SK-N-SH (cell line): ENCODE measurements around the gene CCDC30. TPM values are rescaled to one million over a fixed set of nuclear protein-coding genes. Genes with fewer than 3 reads are reported as not detected.

Experiments
- CTCF ChIA-PET: fragments of 300-600, 350-600 bp; formaldehyde crosslinking; extraction: SDS; loops from one replicate; lab custom pipeline; 2021; lab: Yijun Ruan, JAX
- POLR2A ChIA-PET: fragments of 350-600 bp; sonication (Branson Sonifier 250); formaldehyde crosslinking; extraction: SDS; loops from one replicate; lab custom pipeline; 2020; ENCODE audit warnings: antibody characterized with exemption, inconsistent platforms; lab: Yijun Ruan, JAX
- DNase-seq: peaks from one replicate; pipeline ENCODE4 v3.0.0; 2012
- H2AFZ ChIP-seq: fragments of 200-600 bp; sonication (generic); 2 replicates; pipeline ENCODE4 v1.8.1; 2016; ENCODE audit warnings: antibody characterized with exemption, mild to moderate bottlenecking, low read depth
- H3F3A ChIP-seq: fragments of 200-600 bp; sonication (generic); replicated peaks from 2 replicates; pipeline ENCODE3; 2016; ENCODE audit warnings: antibody characterized with exemption, mild to moderate bottlenecking; ENCODE audit not compliant: insufficient read depth
- H3K27ac ChIP-seq, 2 experiments: fragments of 200-500 bp in 1 of 2; fragments of 200-600 bp in 1 of 2; sonication (Bioruptor generic) in 1 of 2; sonication (generic), shearing (Covaris generic) in 1 of 2; 2 replicates each; pipeline versions ENCODE4 v1.5.1 to v1.6.1; 2014 to 2016; ENCODE audit warnings: low read depth in 2 of 2, inconsistent platforms in 1 of 2, low read length in 1 of 2, mild to moderate bottlenecking in 1 of 2, mixed read lengths in 1 of 2
- H3K27me3 ChIP-seq: fragments of 200-600 bp; sonication (generic), shearing (Covaris generic); 2 replicates; pipeline ENCODE4 v1.6.1; 2016; ENCODE audit warnings: mixed run types; ENCODE audit not compliant: insufficient read depth
- H3K36me3 ChIP-seq, 2 experiments: fragments of 200-500 bp in 1 of 2; fragments of 200-600 bp in 1 of 2; sonication (Bioruptor generic) in 1 of 2; sonication (generic) in 1 of 2; replicated peaks in 1 of 2; 2 replicates each; pipeline versions ENCODE3 to v1.5.1; 2014 to 2016; ENCODE audit warnings: low read length in 1 of 2, mild to moderate bottlenecking in 1 of 2; ENCODE audit not compliant: insufficient read depth in 2 of 2, control insufficient read depth in 1 of 2
- H3K4me1 ChIP-seq, 2 experiments: fragments of 200-500 bp in 1 of 2; fragments of 200-600 bp in 1 of 2; sonication (Bioruptor generic) in 1 of 2; sonication (generic), shearing (Covaris generic) in 1 of 2; 2 replicates each; pipeline versions ENCODE4 v1.5.1 to v1.6.1; 2014 to 2016; ENCODE audit warnings: low read depth in 1 of 2, low read length in 1 of 2, mixed run types in 1 of 2; ENCODE audit not compliant: insufficient read depth in 2 of 2, control insufficient read depth in 1 of 2
- H3K4me2 ChIP-seq: fragments of 200-600 bp; sonication (generic), shearing (Covaris generic); 2 replicates; pipeline ENCODE4 v1.6.1; 2017; ENCODE audit warnings: mixed run types
- H3K4me3 ChIP-seq, 2 experiments: fragments of 200-500 bp in 1 of 2; fragments of 200-600 bp in 1 of 2; sonication (Bioruptor generic) in 1 of 2; sonication (generic), shearing (Covaris generic) in 1 of 2; 2 replicates each; pipeline versions ENCODE4 v1.5.1 to v1.8.1; 2014 to 2016; ENCODE audit warnings: low read depth in 2 of 2, inconsistent platforms in 1 of 2, low read length in 1 of 2, mild to moderate bottlenecking in 1 of 2, mixed read lengths in 1 of 2, moderate library complexity in 1 of 2
- H3K79me2 ChIP-seq: fragments of 200-600 bp; sonication (generic); 2 replicates; pipeline ENCODE4 v1.8.1; 2017; ENCODE audit warnings: mild to moderate bottlenecking; ENCODE audit not compliant: insufficient read depth
- H3K9ac ChIP-seq: fragments of 200-600 bp; sonication (generic); 2 replicates; pipeline ENCODE4 v1.6.1; 2017; ENCODE audit warnings: mixed run types
- H3K9me2 ChIP-seq: fragments of 200-600 bp; sonication (generic); 2 replicates; pipeline ENCODE4 v1.6.1; 2017; ENCODE audit warnings: mixed run types
- H3K9me3 ChIP-seq: fragments of 200-600 bp; sonication (generic); 2 replicates; pipeline ENCODE4 v1.6.1; 2017; ENCODE audit warnings: mixed run types, mild to moderate bottlenecking, moderate library complexity
- H4K20me1 ChIP-seq: fragments of 200-600 bp; sonication (generic); 2 replicates; pipeline ENCODE4 v1.6.1; 2017; ENCODE audit warnings: mild to moderate bottlenecking, mixed run types; ENCODE audit not compliant: insufficient read depth
- CHD2 ChIP-seq: fragments of 150-350 bp; IDR thresholded peaks from 2 replicates; pipeline ENCODE4 v1.6.1; 2018; ENCODE audit warnings: low read length; ENCODE audit not compliant: partially characterized antibody
- CTCF ChIP-seq: fragments of 200-600 bp; sonication (generic); IDR thresholded peaks from 2 replicates; pipeline ENCODE4 v1.6.1; 2017; ENCODE audit warnings: antibody characterized with exemption, mild to moderate bottlenecking, moderate library complexity
- ELF1 ChIP-seq: IDR thresholded peaks from 2 replicates; pipeline ENCODE4 v1.4.0; 2012
- FOSL2 ChIP-seq: IDR thresholded peaks from 2 replicates; pipeline ENCODE4 v1.4.0; 2012; ENCODE audit warnings: low read depth, mild to moderate bottlenecking, moderate library complexity, borderline replicate concordance
- GATA2 ChIP-seq: sonication (generic); formaldehyde crosslinking; IDR thresholded peaks from 2 replicates; pipeline ENCODE4 v1.5.0; 2020; ENCODE audit warnings: mild to moderate bottlenecking, missing genetic modification reagents
- PBX3 ChIP-seq: IDR thresholded peaks from 2 replicates; pipeline ENCODE4; 2012
- POLR2AphosphoS5 ChIP-seq: IDR thresholded peaks from 2 replicates; pipeline ENCODE4 v1.6.1; 2012; ENCODE audit warnings: low read depth, low read length
- RXRA ChIP-seq: IDR thresholded peaks from 2 replicates; pipeline ENCODE4 v1.4.0; 2012; ENCODE audit warnings: low read depth, mild to moderate bottlenecking, borderline replicate concordance
- TAF1 ChIP-seq: IDR thresholded peaks from 2 replicates; pipeline ENCODE4 v1.6.1; 2012; ENCODE audit warnings: low read depth, mild to moderate bottlenecking, low read length, moderate library complexity, borderline replicate concordance
- ZBTB33 ChIP-seq: IDR thresholded peaks from 2 replicates; pipeline ENCODE4 v1.4.0; 2012; ENCODE audit warnings: low read depth, borderline replicate concordance
- WGBS: methylation state at CpG from one replicate; pipeline ENCODE4 v1.1.6; 2017; ENCODE audit warnings: low lambda C conversion rate; 5-methylcytosine and 5-hydroxymethylcytosine counted together
- polyA plus RNA-seq, 3 experiments: library from polyadenylated mRNA; depleted of rRNA; stranded (reverse); fragments of >200 nt; gene quantifications; 2 replicates each; pipeline ENCODE4 v1.2.3, GENCODE V29; 2012

The CCDC30 gene
- polyA plus RNA-seq, 1 of the 3 experiments (the other 2 are of a cell fraction): 0.94 TPM

GRCh38 chr1:42466030-42466429 is 2.9 kb downstream of the CCDC30 start:
- TF ChIP-seq RXRA (no peak), FOSL2 (no peak), ELF1 (no peak), CHD2 (no peak), CTCF (no peak)
- CTCF ChIA-PET: no interaction called here
- no peak overlapping the region for H3K4me2 ChIP-seq
- peaks cover 6 to 8% of the 10 kb centered on the region in 2 experiments; a peak in 2 of 4 replicates for H3K4me1 ChIP-seq
- peaks cover 0 to 3% of the 10 kb centered on the region in 2 experiments for H3K36me3 ChIP-seq
- H3K9me3 ChIP-seq: no peaks in the 10 kb centered on the region
- peaks cover 11% of the 10 kb centered on the region for H3F3A ChIP-seq
- no peaks in the 10 kb centered on the region for H3K79me2 ChIP-seq
- no peaks in the 10 kb centered on the region for H3K27me3 ChIP-seq
- H3K4me3 ChIP-seq: no peak overlapping the region
- no peak overlapping the region for H2AFZ ChIP-seq
- H3K27ac ChIP-seq: no peak overlapping the region
- POLR2A ChIA-PET: no interaction called here
- no peak for DNase-seq
- H4K20me1 ChIP-seq: no peaks in the 10 kb centered on the region
- WGBS: 68% methylated on average over 2 of the region's 2 CpGs
- H3K9me2 ChIP-seq: no peaks in the 10 kb centered on the region
- no peak overlapping the region for H3K9ac ChIP-seq

GRCh38 chr1:42469727-42470126 is 6.6 kb downstream of the CCDC30 start:
- CTCF ChIA-PET: no interaction called here
- Histone ChIP-seq H3K4me3 (no peak overlapping the region), H4K20me1 (no peaks in the 10 kb centered on the region)
- POLR2A ChIA-PET: no interaction called here
- TF ChIP-seq GATA2 (CRISPR knock-in tag) (no peak), POLR2AphosphoS5 (no peak), PBX3 (no peak), ELF1 (no peak), ZBTB33 (no peak), TAF1 (no peak)
- TF ChIP-seq, all 33 proteins: peak for 0
- Histone ChIP-seq H3K9ac (no peak overlapping the region), H3K4me2 (no peak overlapping the region), H3F3A (no peaks in the 10 kb centered on the region), H3K27ac (no peak overlapping the region), H2AFZ (no peak overlapping the region), H3K27me3 (no peaks in the 10 kb centered on the region), H3K36me3 (no peaks in the 10 kb centered on the region), H3K4me1 (no peaks in the 10 kb centered on the region), H3K9me3 (no peaks in the 10 kb centered on the region), H3K79me2 (no peaks in the 10 kb centered on the region), H3K9me2 (no peaks in the 10 kb centered on the region)
- DNase-seq: no peak
- 83% methylated on average over 2 of the region's 2 CpGs for WGBS
